Fibroblast of mammary gland (primary cell): ENCODE data around the gene ZIC4.

Source experiments
- DNase-seq: peaks from one replicate; pipeline ENCODE4 v3.0.0-alpha.2; 2010; ENCODE audit warnings: low read depth
- H3K4me3 ChIP-seq: 2 replicates; pipeline ENCODE4 v1.5.1; 2011; ENCODE audit warnings: low read depth, mild to moderate bottlenecking, low read length, moderate library complexity; ENCODE audit not compliant: control insufficient read depth
- TF ChIP-seq, protein P1 (sequence below): conservative IDR thresholded peaks from 2 replicates; pipeline ENCODE4 v1.5.1; 2011; ENCODE audit warnings: low read depth, low read length, inconsistent platforms; ENCODE audit not compliant: control insufficient read depth, insufficient read depth

Gene ZIC4

DNA sequence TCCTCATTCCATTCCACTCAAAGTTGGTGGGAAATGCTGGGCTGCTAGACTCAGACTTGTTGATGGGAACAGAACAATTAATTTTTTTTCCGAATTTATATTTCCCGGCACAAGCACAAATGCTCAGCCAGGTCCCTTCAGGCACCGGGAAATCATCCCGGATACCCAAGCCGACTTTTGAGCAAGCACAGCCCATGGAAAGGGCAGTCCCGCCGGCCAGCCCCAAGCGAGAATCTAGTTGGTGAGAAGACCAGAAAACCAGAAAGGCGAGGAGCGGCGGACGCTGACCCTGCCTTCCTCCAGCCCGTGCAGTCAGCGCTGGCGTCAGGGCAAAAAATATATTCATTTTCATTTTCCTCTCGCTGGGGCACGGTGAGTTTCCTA lies 763 bp upstream of the ZIC4 start:
- no peak for DNase-seq
- TF ChIP-seq, protein P1, sequence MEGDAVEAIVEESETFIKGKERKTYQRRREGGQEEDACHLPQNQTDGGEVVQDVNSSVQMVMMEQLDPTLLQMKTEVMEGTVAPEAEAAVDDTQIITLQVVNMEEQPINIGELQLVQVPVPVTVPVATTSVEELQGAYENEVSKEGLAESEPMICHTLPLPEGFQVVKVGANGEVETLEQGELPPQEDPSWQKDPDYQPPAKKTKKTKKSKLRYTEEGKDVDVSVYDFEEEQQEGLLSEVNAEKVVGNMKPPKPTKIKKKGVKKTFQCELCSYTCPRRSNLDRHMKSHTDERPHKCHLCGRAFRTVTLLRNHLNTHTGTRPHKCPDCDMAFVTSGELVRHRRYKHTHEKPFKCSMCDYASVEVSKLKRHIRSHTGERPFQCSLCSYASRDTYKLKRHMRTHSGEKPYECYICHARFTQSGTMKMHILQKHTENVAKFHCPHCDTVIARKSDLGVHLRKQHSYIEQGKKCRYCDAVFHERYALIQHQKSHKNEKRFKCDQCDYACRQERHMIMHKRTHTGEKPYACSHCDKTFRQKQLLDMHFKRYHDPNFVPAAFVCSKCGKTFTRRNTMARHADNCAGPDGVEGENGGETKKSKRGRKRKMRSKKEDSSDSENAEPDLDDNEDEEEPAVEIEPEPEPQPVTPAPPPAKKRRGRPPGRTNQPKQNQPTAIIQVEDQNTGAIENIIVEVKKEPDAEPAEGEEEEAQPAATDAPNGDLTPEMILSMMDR: no peak
- H3K4me3 ChIP-seq: no peak overlapping the region

DNA sequence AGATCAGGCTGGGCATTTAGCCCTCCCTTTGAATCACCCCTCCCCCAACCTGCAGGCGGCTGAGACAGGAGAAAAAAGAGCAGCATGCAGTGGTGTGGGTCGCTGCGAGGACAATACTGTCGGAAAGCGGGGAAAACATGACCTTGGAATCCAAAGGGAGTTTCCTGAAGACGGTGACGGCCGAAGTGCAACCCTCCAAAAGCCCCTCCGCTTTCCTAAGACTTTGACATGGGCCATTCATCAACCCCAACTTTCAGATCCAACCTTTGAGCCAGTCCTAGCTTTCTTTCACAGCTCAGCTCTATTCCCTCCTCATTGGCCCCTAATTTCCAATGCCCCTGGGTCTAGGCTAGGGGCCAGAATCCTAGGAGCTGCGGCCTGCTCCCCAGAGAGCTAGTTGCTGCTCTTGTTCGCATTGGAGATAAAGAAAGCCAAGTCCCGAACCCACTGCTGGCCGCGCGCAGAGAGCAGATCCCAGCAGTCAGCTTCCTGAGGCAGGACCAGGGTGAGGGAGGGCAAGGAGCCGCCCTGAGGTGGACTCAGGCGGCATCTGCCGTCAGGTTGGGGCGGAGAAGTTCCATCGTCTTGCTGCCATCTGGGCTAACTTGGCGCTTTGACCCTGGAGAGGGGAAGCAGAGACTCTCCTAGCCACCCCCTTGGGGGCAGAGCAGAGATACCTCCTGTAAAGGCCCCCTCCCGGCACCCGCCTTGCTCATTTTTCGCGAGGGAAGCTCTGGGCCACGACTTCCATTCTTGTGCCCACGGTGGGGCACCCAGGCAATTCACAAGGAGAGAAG lies 914 bp downstream of the ZIC4 start:
- H3K4me3 ChIP-seq: no peak overlapping the region
- DNase-seq: no peak

DNA sequence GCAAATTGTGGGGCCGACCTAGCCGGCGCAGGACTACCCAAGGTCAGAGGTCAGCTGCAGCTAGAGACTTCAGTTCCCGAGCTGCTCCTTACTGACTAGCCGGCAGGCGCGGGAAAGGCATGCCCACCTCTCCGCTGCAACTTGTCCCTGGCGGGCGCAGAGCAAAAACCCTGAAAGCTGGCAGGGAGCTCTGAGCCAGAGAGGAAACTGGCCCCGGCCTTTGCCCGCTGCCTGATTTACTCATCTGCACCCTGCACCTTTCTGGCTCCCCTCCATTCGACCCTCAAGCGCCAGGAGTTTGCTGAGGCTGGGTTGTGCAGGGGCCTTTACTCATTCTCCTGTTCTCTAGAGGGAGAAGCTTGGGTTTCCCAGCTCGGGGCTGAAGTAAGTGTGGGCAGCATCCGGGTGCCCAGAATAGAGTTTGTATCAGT lies 1.5 kb downstream of the ZIC4 start:
- H3K4me3 ChIP-seq: no peak overlapping the region
- no peak for DNase-seq
- TF ChIP-seq, protein P1: no peak

More for the DNA sequence above, 914 bp downstream of the ZIC4 start:
- TF ChIP-seq, protein P1: no peak

DNA sequence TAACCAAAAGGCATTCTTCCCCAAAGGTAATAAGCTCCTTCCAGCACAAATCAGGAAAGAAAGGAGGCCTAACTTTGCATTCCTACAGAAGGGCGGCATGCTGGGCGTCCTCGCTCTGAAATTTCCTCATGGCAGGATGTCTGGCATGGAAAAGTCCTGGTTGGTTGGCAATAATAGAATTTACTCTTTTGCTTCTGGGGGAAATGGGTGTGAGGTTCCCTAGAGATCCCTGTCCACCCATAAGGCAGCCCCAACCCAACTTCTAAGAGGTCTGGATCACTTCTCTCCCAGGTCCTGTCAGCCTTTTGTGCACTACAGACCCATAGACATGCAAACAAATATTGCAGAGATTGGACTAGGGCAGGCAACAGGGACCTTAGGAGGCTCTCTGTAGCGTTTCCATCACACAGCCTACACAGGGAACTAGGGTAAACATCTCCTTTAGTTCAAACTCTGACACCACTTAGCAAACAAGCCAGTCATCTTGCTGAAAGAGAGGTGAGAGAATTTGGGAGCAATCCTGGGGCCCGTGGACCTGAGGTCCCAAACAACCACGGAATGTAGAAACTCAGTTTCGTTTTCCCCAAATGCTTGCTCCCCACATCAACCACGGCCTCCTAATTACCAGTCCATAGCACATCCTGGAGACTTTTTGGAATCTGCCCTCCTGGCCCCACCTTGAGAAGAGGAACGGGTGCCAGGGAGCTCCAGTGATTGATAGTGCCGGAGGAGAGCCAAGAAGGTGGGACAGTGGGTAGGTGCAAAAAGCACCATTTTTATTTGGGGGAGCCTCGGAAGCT lies 2.1 kb downstream of the ZIC4 start:
- TF ChIP-seq, protein P1: no peak
- no peak overlapping the region for H3K4me3 ChIP-seq
- DNase-seq: no peak

DNA sequence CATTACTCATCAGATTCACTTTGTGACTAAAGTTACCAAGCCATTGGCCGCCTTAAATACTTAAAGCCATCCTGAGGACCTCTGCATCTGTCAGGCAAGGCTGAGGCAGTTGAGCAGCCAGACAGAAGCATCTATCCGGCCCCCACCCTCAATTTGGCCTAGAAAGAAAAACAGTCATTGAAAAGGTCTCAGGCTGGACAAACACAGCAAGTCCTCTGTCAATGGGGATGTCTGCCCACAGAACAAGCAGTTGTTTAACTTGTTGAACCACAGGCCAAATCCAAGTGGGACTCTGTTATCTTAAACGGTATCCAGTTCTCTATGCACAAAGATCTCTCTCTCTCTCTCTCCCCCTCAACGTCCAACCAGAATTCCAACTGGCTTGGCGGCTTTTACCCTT lies 2.8 kb downstream of the ZIC4 start:
- DNase-seq: no peak
- TF ChIP-seq, protein P1: no peak
- no peak overlapping the region for H3K4me3 ChIP-seq

DNA sequence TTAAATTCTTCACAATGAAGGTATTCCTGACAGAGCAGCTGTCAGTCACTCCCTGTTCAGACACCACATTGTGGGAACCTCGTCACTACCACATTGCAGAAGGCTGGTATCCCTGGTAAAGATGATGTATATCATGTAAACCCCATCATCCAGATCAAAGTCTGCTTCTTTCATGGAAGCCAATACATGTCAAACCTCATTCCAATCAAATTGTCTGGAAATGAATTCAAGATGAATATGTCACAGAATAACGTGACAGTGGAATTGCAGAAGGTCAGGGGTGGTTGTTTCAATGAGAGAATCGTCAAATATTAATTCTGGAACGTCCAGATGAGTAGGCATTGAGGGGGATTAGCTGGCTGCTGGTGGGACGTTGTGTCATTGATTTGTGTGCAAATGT lies 4.2 kb downstream of the ZIC4 start:
- H3K4me3 ChIP-seq: no peak overlapping the region
- no peak for DNase-seq
- TF ChIP-seq, protein P1: no peak
